ENCODE results near the gene TTC4.

DNA sequence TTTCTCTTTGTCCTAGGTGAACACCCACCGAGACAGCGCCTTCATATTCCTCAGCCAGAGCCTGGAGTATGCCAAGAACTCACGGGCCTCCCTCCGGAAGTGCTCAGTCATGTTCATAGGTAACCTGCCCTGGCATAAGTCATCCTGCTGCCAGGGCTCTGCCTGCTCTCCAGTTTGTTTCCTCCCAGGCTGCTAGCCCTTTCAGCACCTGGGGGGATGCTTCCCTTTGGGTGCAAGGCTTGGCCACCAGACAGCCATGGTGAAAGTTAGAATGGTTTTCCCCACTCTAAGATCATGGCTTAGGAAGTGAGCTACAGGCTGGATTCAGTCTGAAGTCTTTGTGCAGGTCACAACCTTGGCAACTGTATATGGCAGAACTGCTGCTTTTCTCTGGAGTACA, 9.2 kb upstream of the TTC4 start:
- TF ChIP-seq, protein P1, sequence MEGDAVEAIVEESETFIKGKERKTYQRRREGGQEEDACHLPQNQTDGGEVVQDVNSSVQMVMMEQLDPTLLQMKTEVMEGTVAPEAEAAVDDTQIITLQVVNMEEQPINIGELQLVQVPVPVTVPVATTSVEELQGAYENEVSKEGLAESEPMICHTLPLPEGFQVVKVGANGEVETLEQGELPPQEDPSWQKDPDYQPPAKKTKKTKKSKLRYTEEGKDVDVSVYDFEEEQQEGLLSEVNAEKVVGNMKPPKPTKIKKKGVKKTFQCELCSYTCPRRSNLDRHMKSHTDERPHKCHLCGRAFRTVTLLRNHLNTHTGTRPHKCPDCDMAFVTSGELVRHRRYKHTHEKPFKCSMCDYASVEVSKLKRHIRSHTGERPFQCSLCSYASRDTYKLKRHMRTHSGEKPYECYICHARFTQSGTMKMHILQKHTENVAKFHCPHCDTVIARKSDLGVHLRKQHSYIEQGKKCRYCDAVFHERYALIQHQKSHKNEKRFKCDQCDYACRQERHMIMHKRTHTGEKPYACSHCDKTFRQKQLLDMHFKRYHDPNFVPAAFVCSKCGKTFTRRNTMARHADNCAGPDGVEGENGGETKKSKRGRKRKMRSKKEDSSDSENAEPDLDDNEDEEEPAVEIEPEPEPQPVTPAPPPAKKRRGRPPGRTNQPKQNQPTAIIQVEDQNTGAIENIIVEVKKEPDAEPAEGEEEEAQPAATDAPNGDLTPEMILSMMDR (IDR thresholded peaks at IDR 0.05), result no peak
- no peak for TF ChIP-seq POLR2A (IDR thresholded peaks at IDR 0.05)

Data from heart left ventricle (tissue), 13 donors.